HG02763 (cell line): ENCODE measurements around the gene TLCD1.
A peak's percentile ranks its signal among the peaks of the same experiment; 100 is the strongest.
"Not testable (repeated sequence)": the region's sequence is repeated elsewhere in the genome, so short reads cannot be mapped to it uniquely, and the experiment has no call there.

ENCODE experiments used
- ATAC-seq: cut with Tn5 transposase; IDR thresholded peaks from one replicate; pipeline ENCODE4 v1.9.1; 2021; ENCODE audit warnings: mild to moderate bottlenecking, moderate library complexity; ENCODE audit not compliant: unreplicated experiment

The TLCD1 gene

GRCh38 chr17:28729950-28730330 lies 3.9 kb upstream of the TLCD1 start:
- no peak for ATAC-seq

DNA sequence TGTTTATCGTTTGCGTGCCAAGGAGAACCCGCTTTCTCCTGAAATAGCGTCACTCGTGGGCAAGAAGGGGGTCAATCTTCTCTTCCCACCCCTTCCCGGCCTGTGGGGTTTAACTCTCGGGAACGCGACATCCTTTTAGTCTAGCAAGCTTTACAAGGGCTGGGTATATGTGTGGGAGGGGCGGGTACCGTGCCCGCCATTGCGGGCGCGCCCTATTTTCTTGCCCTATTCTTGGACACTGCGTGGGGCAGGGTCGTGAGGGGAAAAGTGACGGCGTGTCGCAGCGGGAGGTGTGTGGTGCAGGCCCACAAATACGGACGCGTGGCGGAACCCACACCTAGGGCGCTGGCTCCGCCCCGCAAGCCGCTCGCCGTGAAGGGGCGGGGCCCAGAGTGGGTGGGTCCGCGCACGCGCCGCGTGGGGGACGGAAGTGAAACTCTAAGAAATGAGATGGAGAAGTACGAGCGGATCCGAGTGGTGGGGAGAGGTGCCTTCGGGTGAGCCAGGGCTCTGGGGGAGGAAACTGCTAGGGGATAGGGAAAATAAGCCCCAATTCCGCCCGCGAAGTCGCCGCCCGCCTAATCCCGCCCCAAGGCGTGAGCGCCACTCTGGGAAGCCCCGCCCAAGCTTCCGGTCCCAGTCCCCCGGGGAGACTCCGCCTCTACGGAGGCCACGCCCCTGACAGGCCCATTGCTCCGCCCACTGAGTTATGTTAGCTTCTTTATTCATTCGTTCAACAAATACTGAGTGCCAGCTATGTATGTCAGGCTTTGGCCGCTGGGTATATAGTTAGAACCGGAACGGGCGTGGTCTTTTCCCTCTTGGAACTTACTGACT lies 2.5 kb upstream of the TLCD1 start, which contains the start of gene NEK8:
Gene NEK8, plus strand, starts transcription at position 425 of the 837 bp plus-strand sequence. Its CDS starts 26 bp downstream, at position 451.
- ATAC-seq = peak; percentile 39

- ATAC-seq = peak; percentile 36
These were observed 826 bp upstream of the TLCD1 start for GRCh38 chr17:28726627-28727491.

DNA sequence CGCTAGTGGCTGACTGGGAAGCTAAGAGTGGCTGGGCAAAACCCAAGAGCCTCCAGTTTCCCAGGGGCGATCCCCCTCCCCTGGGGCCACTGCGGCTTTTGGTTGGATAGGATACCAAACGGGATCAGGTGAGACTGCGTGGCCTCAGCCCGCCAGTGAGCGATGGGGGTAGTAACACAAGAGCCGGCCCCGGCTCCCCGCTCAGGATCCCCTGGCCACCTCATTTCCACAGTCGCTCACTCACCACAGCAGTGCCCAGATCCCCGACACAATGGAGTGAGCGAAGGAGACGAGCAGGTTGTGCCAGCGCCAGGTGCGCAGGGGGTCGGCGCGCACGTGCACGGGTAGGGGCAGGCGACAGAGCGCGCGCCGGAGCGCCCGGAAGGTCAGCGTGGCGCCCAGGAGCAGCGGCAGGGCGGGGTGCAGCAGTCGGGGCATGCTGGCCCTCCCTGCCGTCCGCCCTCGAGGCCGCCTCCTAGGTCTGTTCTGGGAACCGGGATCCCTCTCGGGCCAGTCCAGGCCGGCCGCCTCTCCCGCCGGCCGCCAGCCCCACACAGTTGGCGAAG lies 290 bp downstream of the TLCD1 start:
- no peak for ATAC-seq

- no peak for ATAC-seq
These were observed 820 bp downstream of the TLCD1 start for GRCh38 chr17:28725166-28725659.

DNA sequence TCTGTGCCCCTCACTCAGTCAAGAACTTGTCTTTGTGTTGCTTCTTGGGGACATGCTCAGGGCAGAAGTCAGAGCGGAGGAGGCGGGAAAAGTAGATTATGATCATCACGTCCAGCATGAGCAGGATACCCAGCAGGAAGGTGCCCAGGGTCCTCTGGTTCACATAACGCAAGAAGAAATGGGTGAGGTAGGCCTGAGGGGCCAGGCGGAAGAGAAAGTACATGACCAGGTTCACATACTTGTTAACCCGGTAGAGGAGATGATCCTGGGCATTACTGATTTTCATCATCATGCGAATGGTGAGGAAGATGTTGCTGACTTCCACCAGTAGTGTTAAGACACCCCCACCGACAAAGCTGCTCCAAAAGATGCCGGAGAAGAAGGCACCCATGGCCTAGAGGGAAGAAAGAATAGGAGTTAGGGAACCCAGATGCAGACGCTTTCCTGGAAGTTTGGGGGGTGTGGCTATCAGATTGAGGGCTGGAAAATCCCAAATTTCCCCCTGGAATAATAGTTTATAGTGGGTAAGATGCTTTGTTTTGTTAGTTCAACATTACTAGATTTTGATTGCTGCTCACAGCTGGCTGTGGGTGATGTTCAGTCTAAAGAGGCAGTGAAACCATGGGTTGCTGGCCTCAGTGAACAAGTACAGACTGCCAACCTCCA lies 1.4 kb downstream of the TLCD1 start:
- ATAC-seq = no peak

- ATAC-seq = not testable (repeated sequence)
These were observed 2.1 kb downstream of the TLCD1 start for GRCh38 chr17:28723836-28724499.

- ATAC-seq = no peak
These were observed 2.7 kb downstream of the TLCD1 start for GRCh38 chr17:28723159-28723835.

- no peak for ATAC-seq
These were observed 3.4 kb downstream of the TLCD1 start for GRCh38 chr17:28722417-28723158.

DNA sequence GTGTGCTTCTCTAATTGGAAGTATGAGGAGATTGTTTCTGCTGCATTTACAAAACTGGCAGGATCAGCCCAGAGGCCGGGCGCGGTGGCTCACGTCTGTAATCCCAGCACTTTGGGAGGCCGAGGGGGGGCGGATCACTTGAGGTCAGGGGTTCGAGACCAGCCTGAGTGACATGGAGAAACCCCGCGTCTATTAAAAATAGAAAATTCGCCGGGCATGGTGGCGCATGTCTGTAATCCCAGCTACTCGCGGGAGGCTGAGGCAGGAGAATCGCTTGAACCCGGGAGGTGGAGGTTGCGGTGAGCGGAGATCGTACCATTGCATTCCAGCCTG lies 5.1 kb downstream of the TLCD1 start:
- not testable (repeated sequence) for ATAC-seq

DNA sequence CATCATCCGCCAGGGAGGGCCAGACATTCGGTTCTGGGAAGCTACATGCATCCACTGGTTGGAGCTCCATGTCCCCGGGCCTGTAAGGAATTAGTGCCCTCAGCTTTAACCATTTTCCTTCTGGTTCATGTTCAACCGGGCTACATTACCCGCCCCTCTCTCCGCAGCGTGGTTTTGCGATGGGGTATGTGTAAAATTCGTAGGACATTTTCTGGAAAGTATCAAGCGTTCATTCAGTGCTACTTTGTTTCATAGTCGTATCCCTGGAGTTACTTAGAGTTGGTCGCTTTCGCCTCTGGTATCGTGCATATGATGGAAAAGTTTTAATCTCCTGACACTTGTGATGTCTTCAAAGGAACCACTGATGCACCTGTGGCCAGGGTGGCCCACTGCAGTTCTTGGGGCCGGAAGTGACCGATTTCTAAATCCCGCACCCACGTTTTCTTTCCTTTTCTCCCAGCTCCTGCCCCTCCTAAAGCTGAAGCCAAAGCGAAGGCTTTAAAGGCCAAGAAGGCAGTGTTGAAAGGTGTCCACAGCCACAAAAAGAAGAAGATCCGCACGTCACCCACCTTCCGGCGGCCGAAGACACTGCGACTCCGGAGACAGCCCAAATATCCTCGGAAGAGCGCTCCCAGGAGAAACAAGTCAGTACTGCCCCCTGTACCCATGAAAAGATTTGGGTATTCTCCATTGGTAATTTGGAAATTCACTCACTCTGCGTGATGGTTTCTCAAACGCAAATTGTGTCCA lies 5.6 kb downstream of the TLCD1 start:
- ATAC-seq = no peak

GRCh38 chr17:28719021-28719433 lies 7.0 kb downstream of the TLCD1 start:
- no peak for ATAC-seq

- no peak for ATAC-seq
These were observed 7.6 kb downstream of the TLCD1 start for GRCh38 chr17:28718333-28719020.

DNA sequence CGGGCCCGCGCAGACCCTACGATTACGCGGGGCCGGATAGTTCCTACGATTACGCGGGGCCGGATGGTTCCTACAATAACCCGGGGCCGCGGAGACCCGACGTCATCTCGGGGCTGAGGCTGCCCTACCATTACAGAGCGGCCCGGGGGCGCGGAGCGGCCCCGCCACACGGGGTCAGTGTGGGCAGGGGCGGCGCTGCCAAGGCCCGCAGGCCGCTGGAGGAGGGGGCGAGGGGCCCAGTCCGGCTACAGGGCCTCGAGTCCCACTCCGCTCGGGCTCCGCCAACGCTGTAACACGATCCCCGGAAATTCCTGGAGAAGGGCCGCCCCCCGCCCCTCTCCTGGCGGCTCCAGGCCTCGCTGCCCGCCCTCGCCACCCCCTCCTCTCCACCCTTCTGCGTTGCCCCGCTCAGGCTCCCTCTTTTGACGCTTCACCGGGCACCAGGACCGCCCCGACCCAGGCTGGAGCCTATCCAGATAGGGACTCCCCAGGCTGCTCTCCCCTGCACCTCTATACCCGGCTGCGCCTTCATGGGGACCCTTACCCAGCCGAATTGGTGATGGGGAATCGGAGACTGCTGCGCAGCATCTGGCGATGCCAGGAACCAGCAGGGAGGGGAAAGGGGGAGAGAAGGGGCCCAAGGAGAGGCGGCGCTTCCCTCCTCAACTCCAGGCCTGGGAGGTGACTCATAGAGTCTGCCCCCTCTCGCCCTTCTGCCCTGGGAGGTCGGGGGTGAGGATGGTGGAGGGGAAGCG lies 8.3 kb downstream of the TLCD1 start, which contains the start of gene RAB34:
Gene RAB34, minus strand, starts transcription at position 291 of the 755 bp plus-strand sequence. CDS start 602 bp downstream, outside the sequence.
- no peak for ATAC-seq

GRCh38 chr17:28716740-28717577 lies 9.1 kb downstream of the TLCD1 start:
- ATAC-seq = no peak

DNA sequence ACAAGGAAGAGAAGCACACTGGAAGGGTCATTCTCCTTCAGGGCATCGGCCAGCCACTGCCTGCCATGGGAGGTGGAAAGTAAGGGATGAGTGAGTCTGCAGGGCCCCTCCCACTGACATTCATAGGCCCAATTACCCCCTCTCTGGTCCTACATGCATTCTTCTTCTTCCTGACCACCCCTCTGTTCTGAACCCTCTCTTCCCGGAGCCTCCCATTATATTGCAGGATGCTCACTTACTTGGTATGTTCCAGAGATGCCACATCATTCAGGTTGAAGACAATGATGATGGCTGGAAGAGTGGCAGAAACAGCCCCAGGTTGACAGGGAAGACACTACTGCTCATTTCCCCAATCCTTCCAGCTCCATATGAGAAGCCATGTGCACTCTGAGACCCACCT lies 10.8 kb downstream of the TLCD1 start:
- ATAC-seq = no peak
